ENCODE data around the gene PLA2G6. TPM values are rescaled to one million over a fixed set of nuclear protein-coding genes. Genes with fewer than 3 reads are reported as not detected.
"Not testable (repeated sequence)": the region's sequence is repeated elsewhere in the genome, so short reads cannot be mapped to it uniquely, and the experiment has no call there.

The PLA2G6 gene
- total and polyA plus RNA-seq, 2 donors = 21.1 to 21.2 TPM

- WGBS = 61% methylated on average over 4 of the region's 4 CpGs
Observed at GRCh38 chr22:38153821-38154562, 27.6 kb downstream of the PLA2G6 start.

GRCh38 chr22:38151126-38151500 lies 30.5 kb downstream of the PLA2G6 start:
- no peaks in the 10 kb centered on the region for H3K4me1 ChIP-seq (ENCODE audit: insufficient read depth)
- WGBS = 94% methylated on average over 8 of the region's 8 CpGs
- no peak for DNase-seq (ENCODE audit: extremely low spot score)
- no peaks in the 10 kb centered on the region for H3K36me3 ChIP-seq (ENCODE audit: insufficient read depth)
- no peak overlapping the region for H3K4me3 ChIP-seq (ENCODE audit: low read depth, low read length)
- no peak overlapping the region for H3K27ac ChIP-seq (ENCODE audit: low read depth)

More at GRCh38 chr22:38153821-38154562, 27.6 kb downstream of the PLA2G6 start:
- H3K4me3 ChIP-seq (ENCODE audit: low read depth, low read length) = no peak overlapping the region
- no peaks in the 10 kb centered on the region for H3K4me1 ChIP-seq (ENCODE audit: insufficient read depth)
- H3K27ac ChIP-seq (ENCODE audit: low read depth) = no peak overlapping the region
- DNase-seq (ENCODE audit: extremely low spot score) = no peak
- no peaks in the 10 kb centered on the region for H3K36me3 ChIP-seq (ENCODE audit: insufficient read depth)

GRCh38 chr22:38148245-38148644 lies 33.4 kb downstream of the PLA2G6 start:
- 81% methylated on average over 5 of the region's 5 CpGs for WGBS
- DNase-seq (ENCODE audit: extremely low spot score) = no peak
- H3K4me1 ChIP-seq (ENCODE audit: insufficient read depth) = no peaks in the 10 kb centered on the region
- no peak overlapping the region for H3K27ac ChIP-seq (ENCODE audit: low read depth)
- H3K4me3 ChIP-seq (ENCODE audit: low read depth, low read length) = no peak overlapping the region
- no peaks in the 10 kb centered on the region for H3K36me3 ChIP-seq (ENCODE audit: insufficient read depth)

- not testable (repeated sequence) for H3K36me3 ChIP-seq (ENCODE audit: insufficient read depth); H3K4me1 ChIP-seq (ENCODE audit: insufficient read depth); H3K4me3 ChIP-seq (ENCODE audit: low read depth, low read length); H3K27ac ChIP-seq (ENCODE audit: low read depth); DNase-seq (ENCODE audit: extremely low spot score)
- 90% methylated on average over 3 of the region's 3 CpGs for WGBS
Observed at GRCh38 chr22:38146166-38146565, 35.5 kb downstream of the PLA2G6 start.

GRCh38 chr22:38144025-38144405 lies 37.6 kb downstream of the PLA2G6 start:
- no peak overlapping the region for H3K4me3 ChIP-seq (ENCODE audit: low read depth, low read length)
- no peak overlapping the region for H3K27ac ChIP-seq (ENCODE audit: low read depth)
- no peaks in the 10 kb centered on the region for H3K36me3 ChIP-seq (ENCODE audit: insufficient read depth)
- no peak for DNase-seq (ENCODE audit: extremely low spot score)
- no peaks in the 10 kb centered on the region for H3K4me1 ChIP-seq (ENCODE audit: insufficient read depth)
- 89% methylated on average over 5 of the region's 5 CpGs for WGBS

- Histone ChIP-seq H3K36me3 (ENCODE audit: insufficient read depth) (no peaks in the 10 kb centered on the region), H3K4me3 (ENCODE audit: low read depth, low read length) (no peak overlapping the region), H3K27ac (ENCODE audit: low read depth) (no peak overlapping the region), H3K4me1 (ENCODE audit: insufficient read depth) (no peaks in the 10 kb centered on the region)
- WGBS = 82% methylated on average over 5 of the region's 5 CpGs
- no peak for DNase-seq (ENCODE audit: extremely low spot score)
Observed at GRCh38 chr22:38142606-38143005, 39.0 kb downstream of the PLA2G6 start.

DNA sequence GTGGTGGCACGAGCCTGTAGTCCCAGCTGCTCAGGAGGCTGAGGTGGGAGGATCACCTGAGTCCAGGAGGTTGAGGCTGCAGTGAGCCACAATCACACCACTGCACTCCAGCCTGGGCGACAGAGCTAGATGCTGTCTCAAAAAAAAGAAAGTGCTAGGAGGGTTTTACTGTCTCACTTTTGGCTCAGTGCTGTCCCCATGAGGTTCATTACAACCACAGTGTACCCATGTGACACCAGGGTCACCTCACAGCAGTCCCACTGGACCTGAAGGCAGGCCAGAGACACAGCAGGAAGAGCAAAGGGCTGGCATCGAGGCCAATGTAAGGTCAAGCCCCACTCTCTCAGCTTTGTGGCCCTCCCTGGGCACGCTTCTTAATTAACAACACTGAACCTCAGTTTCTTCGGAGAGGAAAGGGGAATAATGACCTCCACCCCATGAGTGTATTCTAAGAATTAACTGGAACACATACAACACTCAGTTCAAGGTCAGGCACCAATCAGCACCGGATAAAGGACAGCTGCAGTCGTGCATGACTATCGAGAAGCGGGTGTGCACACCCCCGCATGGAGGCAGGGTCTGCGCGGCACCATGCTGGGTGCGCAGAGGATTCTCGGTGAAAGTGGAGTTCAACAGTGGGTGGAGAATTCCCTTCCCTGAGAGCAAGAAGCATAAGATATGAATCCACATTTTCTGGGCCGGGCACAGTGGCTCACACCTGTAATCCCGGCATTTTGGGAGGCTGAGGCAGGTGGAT lies 40.2 kb downstream of the PLA2G6 start:
- H3K27ac ChIP-seq (ENCODE audit: low read depth) = no peak overlapping the region
- no peak for DNase-seq (ENCODE audit: extremely low spot score)
- WGBS = 92% methylated on average over 16 of the region's 16 CpGs
- H3K4me1 ChIP-seq (ENCODE audit: insufficient read depth) = no peaks in the 10 kb centered on the region
- H3K4me3 ChIP-seq (ENCODE audit: low read depth, low read length) = no peak overlapping the region
- H3K36me3 ChIP-seq (ENCODE audit: insufficient read depth) = no peaks in the 10 kb centered on the region

- H3K27ac ChIP-seq (ENCODE audit: low read depth) = no peak overlapping the region
- WGBS = 98% methylated on average over 11 of the region's 11 CpGs
- H3K4me1 ChIP-seq (ENCODE audit: insufficient read depth) = no peaks in the 10 kb centered on the region
- no peaks in the 10 kb centered on the region for H3K36me3 ChIP-seq (ENCODE audit: insufficient read depth)
- DNase-seq (ENCODE audit: extremely low spot score) = no peak
- no peak overlapping the region for H3K4me3 ChIP-seq (ENCODE audit: low read depth, low read length)
Observed at GRCh38 chr22:38139901-38140300, 41.7 kb downstream of the PLA2G6 start.

- H3K4me3 ChIP-seq (ENCODE audit: low read depth, low read length) = no peak overlapping the region
- WGBS = 88% methylated on average over 5 of the region's 5 CpGs
- H3K36me3 ChIP-seq (ENCODE audit: insufficient read depth) = no peaks in the 10 kb centered on the region
- no peaks in the 10 kb centered on the region for H3K4me1 ChIP-seq (ENCODE audit: insufficient read depth)
- H3K27ac ChIP-seq (ENCODE audit: low read depth) = no peak overlapping the region
- no peak for DNase-seq (ENCODE audit: extremely low spot score)
Observed at GRCh38 chr22:38138961-38139360, 42.7 kb downstream of the PLA2G6 start.

DNA sequence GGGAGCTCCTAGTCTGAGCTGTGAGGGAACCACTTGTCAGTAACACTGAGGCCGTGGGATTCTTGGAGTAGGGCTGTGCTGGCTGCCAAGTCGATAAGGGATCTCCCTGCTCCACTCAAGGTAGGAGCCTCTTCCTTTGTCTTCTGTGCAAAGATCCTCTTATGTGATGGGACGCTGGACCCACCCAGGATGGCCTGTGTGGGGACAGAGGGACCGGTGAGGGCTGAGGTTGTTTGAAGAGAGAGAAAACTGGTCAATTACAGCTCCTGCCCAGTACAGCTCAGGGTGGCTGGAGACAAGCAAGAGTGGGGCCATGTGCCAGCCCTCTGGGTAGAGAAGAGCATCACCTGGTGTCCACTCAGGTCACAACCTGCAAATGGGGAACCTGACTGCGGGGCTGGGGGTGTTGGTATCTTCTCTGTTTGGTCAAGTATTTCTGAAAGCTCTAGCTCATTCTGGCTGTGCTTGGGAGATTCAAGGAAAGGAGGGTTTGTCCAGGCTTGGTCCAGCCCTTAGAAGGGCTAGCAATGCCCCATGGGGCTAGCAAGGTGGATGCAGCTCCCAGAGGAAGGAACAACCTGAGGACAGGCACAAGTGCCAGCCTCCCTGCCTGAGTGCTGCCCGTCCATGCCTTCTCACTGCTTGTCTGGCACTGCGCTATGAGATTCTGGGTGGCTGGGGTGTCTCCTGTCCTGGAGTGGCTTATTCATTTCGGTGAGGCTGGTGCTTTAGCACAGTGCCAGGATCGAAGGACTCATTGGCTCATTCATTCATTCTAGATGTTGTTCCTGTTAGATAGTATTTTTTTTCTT lies 43.5 kb downstream of the PLA2G6 start:
- Histone ChIP-seq H3K36me3 (ENCODE audit: insufficient read depth) (no peaks in the 10 kb centered on the region), H3K27ac (ENCODE audit: low read depth) (no peak overlapping the region), H3K4me1 (ENCODE audit: insufficient read depth) (no peaks in the 10 kb centered on the region), H3K4me3 (ENCODE audit: low read depth, low read length) (no peak overlapping the region)
- WGBS = 94% methylated on average over 9 of the region's 9 CpGs
- DNase-seq (ENCODE audit: extremely low spot score) = no peak

GRCh38 chr22:38136607-38137006 lies 45.0 kb downstream of the PLA2G6 start:
- H3K4me1 ChIP-seq (ENCODE audit: insufficient read depth) = no peaks in the 10 kb centered on the region
- no peak for DNase-seq (ENCODE audit: extremely low spot score)
- no peak overlapping the region for H3K27ac ChIP-seq (ENCODE audit: low read depth)
- no peaks in the 10 kb centered on the region for H3K36me3 ChIP-seq (ENCODE audit: insufficient read depth)
- H3K4me3 ChIP-seq (ENCODE audit: low read depth, low read length) = no peak overlapping the region
- WGBS = 98% methylated on average over 1 of the region's 1 CpG

GRCh38 chr22:38135133-38135706 lies 46.4 kb downstream of the PLA2G6 start:
- DNase-seq (ENCODE audit: extremely low spot score) = no peak
- H3K4me1 ChIP-seq (ENCODE audit: insufficient read depth) = no peaks in the 10 kb centered on the region
- 83% methylated on average over 4 of the region's 4 CpGs for WGBS
- no peak overlapping the region for H3K4me3 ChIP-seq (ENCODE audit: low read depth, low read length)
- no peaks in the 10 kb centered on the region for H3K36me3 ChIP-seq (ENCODE audit: insufficient read depth)
- no peak overlapping the region for H3K27ac ChIP-seq (ENCODE audit: low read depth)

- no peak overlapping the region for H3K27ac ChIP-seq (ENCODE audit: low read depth)
- H3K4me3 ChIP-seq (ENCODE audit: low read depth, low read length) = no peak overlapping the region
- no peak for DNase-seq (ENCODE audit: extremely low spot score)
- no peaks in the 10 kb centered on the region for H3K4me1 ChIP-seq (ENCODE audit: insufficient read depth)
- no peaks in the 10 kb centered on the region for H3K36me3 ChIP-seq (ENCODE audit: insufficient read depth)
- 92% methylated on average over 4 of the region's 4 CpGs for WGBS
Observed at GRCh38 chr22:38133331-38133730, 48.3 kb downstream of the PLA2G6 start.

Measured in urinary bladder (tissue), 4 donors.